ENCODE data around the gene PADI3.

PADI3 gene

GRCh38 chr1:17307329-17307728 is 58.4 kb downstream of the PADI3 start:
- no peaks in the 10 kb centered on the region for H3K36me3 ChIP-seq (ENCODE audit: insufficient read depth, low read length)
- no peak overlapping the region for H3K27ac ChIP-seq (ENCODE audit: low read depth, low read length)
- 0 out of 2 replicates have a peak, but pooled peaks cover 4% of the 10 kb centered on the region for H3K9me3 ChIP-seq (ENCODE audit: insufficient read depth, low read depth, low read length)
- no peak overlapping the region for H3K9ac ChIP-seq (ENCODE audit: low read depth, low read length)
- H3K27me3 ChIP-seq (ENCODE audit: insufficient read depth, low read length), result no peaks in the 10 kb centered on the region
- H3K4me1 ChIP-seq (ENCODE audit: insufficient read depth, low read length), result peaks cover 11% of the 10 kb centered on the region
- whole genome bisulfite sequencing, result 96% methylated on average over 6 of the region's 6 CpGs
- H3K4me3 ChIP-seq (ENCODE audit: low read length), result no peak overlapping the region

- Histone ChIP-seq H3K9me3 (ENCODE audit: insufficient read depth, low read depth, low read length) (no peaks in the 10 kb centered on the region), H3K4me3 (ENCODE audit: low read length) (no peak within 1 kb of the TSS), H3K27me3 (ENCODE audit: insufficient read depth, low read length) (no peaks in the 10 kb centered on the region), H3K36me3 (ENCODE audit: insufficient read depth, low read length) (no peaks in the 10 kb centered on the region), H3K27ac (ENCODE audit: low read depth, low read length) (no peak within 1 kb of the TSS), H3K9ac (ENCODE audit: low read depth, low read length) (no peak within 1 kb of the TSS), H3K4me1 (ENCODE audit: insufficient read depth, low read length) (peaks cover 11% of the 10 kb centered on the region)
- WGBS, result 63% methylated on average over 8 of the region's 8 CpGs
These were observed 59.0 kb downstream of the PADI3 start, which contains the start of gene PADI4 for GRCh38 chr1:17307946-17308345. Gene PADI4, plus strand, starts transcription at chr1:17308197. Its CDS starts 26 bp downstream, at chr1:17308223.

GRCh38 chr1:17308593-17308992 is 59.7 kb downstream of the PADI3 start:
- H3K27ac ChIP-seq (ENCODE audit: low read depth, low read length), result no peak overlapping the region

GRCh38 chr1:17309426-17310067 is 60.6 kb downstream of the PADI3 start:
- Histone ChIP-seq H3K27me3 (ENCODE audit: insufficient read depth, low read length) (no peaks in the 10 kb centered on the region), H3K27ac (ENCODE audit: low read depth, low read length) (no peak overlapping the region), H3K9me3 (ENCODE audit: insufficient read depth, low read depth, low read length) (no peaks in the 10 kb centered on the region), H3K4me1 (ENCODE audit: insufficient read depth, low read length) (peaks cover 11% of the 10 kb centered on the region), H3K36me3 (ENCODE audit: insufficient read depth, low read length) (no peaks in the 10 kb centered on the region), H3K9ac (ENCODE audit: low read depth, low read length) (no peak overlapping the region), H3K4me3 (ENCODE audit: low read length) (no peak overlapping the region)
- WGBS, result 61% methylated on average over 8 of the region's 8 CpGs

More at GRCh38 chr1:17308593-17308992, 59.7 kb downstream of the PADI3 start:
- Histone ChIP-seq H3K9ac (ENCODE audit: low read depth, low read length) (no peak overlapping the region), H3K4me3 (ENCODE audit: low read length) (no peak overlapping the region), H3K36me3 (ENCODE audit: insufficient read depth, low read length) (no peaks in the 10 kb centered on the region), H3K4me1 (ENCODE audit: insufficient read depth, low read length) (peaks cover 11% of the 10 kb centered on the region), H3K9me3 (ENCODE audit: insufficient read depth, low read depth, low read length) (no peaks in the 10 kb centered on the region), H3K27me3 (ENCODE audit: insufficient read depth, low read length) (no peaks in the 10 kb centered on the region)
- WGBS, result 61% methylated on average over 6 of the region's 6 CpGs

- peaks cover 12% of the 10 kb centered on the region for H3K4me1 ChIP-seq (ENCODE audit: insufficient read depth, low read length)
- H3K9ac ChIP-seq (ENCODE audit: low read depth, low read length), result no peak overlapping the region
- no peaks in the 10 kb centered on the region for H3K36me3 ChIP-seq (ENCODE audit: insufficient read depth, low read length)
- H3K4me3 ChIP-seq (ENCODE audit: low read length), result no peak overlapping the region
- no peaks in the 10 kb centered on the region for H3K27me3 ChIP-seq (ENCODE audit: insufficient read depth, low read length)
- no peaks in the 10 kb centered on the region for H3K9me3 ChIP-seq (ENCODE audit: insufficient read depth, low read depth, low read length)
- H3K27ac ChIP-seq (ENCODE audit: low read depth, low read length), result no peak overlapping the region
- WGBS, result 47% methylated on average over 7 of the region's 7 CpGs
These were observed 61.3 kb downstream of the PADI3 start for GRCh38 chr1:17310068-17310640.

- Histone ChIP-seq H3K27ac (ENCODE audit: low read depth, low read length) (no peak overlapping the region), H3K9ac (ENCODE audit: low read depth, low read length) (no peak overlapping the region), H3K27me3 (ENCODE audit: insufficient read depth, low read length) (no peaks in the 10 kb centered on the region), H3K4me3 (ENCODE audit: low read length) (no peak overlapping the region), H3K4me1 (ENCODE audit: insufficient read depth, low read length) (peaks cover 21% of the 10 kb centered on the region), H3K36me3 (ENCODE audit: insufficient read depth, low read length) (no peaks in the 10 kb centered on the region), H3K9me3 (ENCODE audit: insufficient read depth, low read depth, low read length) (no peaks in the 10 kb centered on the region)
- whole genome bisulfite sequencing, result 90% methylated on average over 9 of the region's 9 CpGs
These were observed 64.8 kb downstream of the PADI3 start for GRCh38 chr1:17313530-17314309.

GRCh38 chr1:17314491-17314971 is 65.6 kb downstream of the PADI3 start:
- Histone ChIP-seq H3K4me1 (ENCODE audit: insufficient read depth, low read length) (peaks cover 15% of the 10 kb centered on the region), H3K9ac (ENCODE audit: low read depth, low read length) (no peak overlapping the region), H3K36me3 (ENCODE audit: insufficient read depth, low read length) (no peaks in the 10 kb centered on the region), H3K4me3 (ENCODE audit: low read length) (no peak overlapping the region), H3K27ac (ENCODE audit: low read depth, low read length) (no peak overlapping the region), H3K27me3 (ENCODE audit: insufficient read depth, low read length) (no peaks in the 10 kb centered on the region), H3K9me3 (ENCODE audit: insufficient read depth, low read depth, low read length) (no peaks in the 10 kb centered on the region)
- WGBS, result 63% methylated on average over 9 of the region's 9 CpGs

- Histone ChIP-seq H3K9ac (ENCODE audit: low read depth, low read length) (no peak overlapping the region), H3K27ac (ENCODE audit: low read depth, low read length) (no peak overlapping the region; the same call in 1 of the 2 replicates), H3K4me1 (ENCODE audit: insufficient read depth, low read length) (peaks cover 9% of the 10 kb centered on the region), H3K27me3 (ENCODE audit: insufficient read depth, low read length) (no peaks in the 10 kb centered on the region), H3K4me3 (ENCODE audit: low read length) (no peak overlapping the region), H3K9me3 (ENCODE audit: insufficient read depth, low read depth, low read length) (0 out of 2 replicates have a peak, but pooled peaks cover 3% of the 10 kb centered on the region), H3K36me3 (ENCODE audit: insufficient read depth, low read length) (no peaks in the 10 kb centered on the region)
- WGBS, result 41% methylated on average over 7 of the region's 7 CpGs
These were observed 66.7 kb downstream of the PADI3 start for GRCh38 chr1:17315542-17316130.

GRCh38 chr1:17316704-17317103 is 67.8 kb downstream of the PADI3 start:
- Histone ChIP-seq H3K4me1 (ENCODE audit: insufficient read depth, low read length) (peaks cover 9% of the 10 kb centered on the region), H3K36me3 (ENCODE audit: insufficient read depth, low read length) (no peaks in the 10 kb centered on the region), H3K27me3 (ENCODE audit: insufficient read depth, low read length) (no peaks in the 10 kb centered on the region), H3K9me3 (ENCODE audit: insufficient read depth, low read depth, low read length) (peaks cover 5% of the 10 kb centered on the region; the same call in 1 of the 2 replicates), H3K9ac (ENCODE audit: low read depth, low read length) (no peak overlapping the region), H3K27ac (ENCODE audit: low read depth, low read length) (no peak overlapping the region), H3K4me3 (ENCODE audit: low read length) (no peak overlapping the region)
- 83% methylated on average over 9 of the region's 9 CpGs for WGBS

- Histone ChIP-seq H3K4me3 (ENCODE audit: low read length) (no peak overlapping the region), H3K4me1 (ENCODE audit: insufficient read depth, low read length) (peaks cover 9% of the 10 kb centered on the region), H3K9me3 (ENCODE audit: insufficient read depth, low read depth, low read length) (peaks cover 6% of the 10 kb centered on the region; the same call in 1 of the 2 replicates), H3K36me3 (ENCODE audit: insufficient read depth, low read length) (no peaks in the 10 kb centered on the region), H3K27ac (ENCODE audit: low read depth, low read length) (no peak overlapping the region), H3K9ac (ENCODE audit: low read depth, low read length) (no peak overlapping the region), H3K27me3 (ENCODE audit: insufficient read depth, low read length) (no peaks in the 10 kb centered on the region)
- 88% methylated on average over 6 of the region's 6 CpGs for WGBS
These were observed 69.4 kb downstream of the PADI3 start for GRCh38 chr1:17318262-17318661.
